ENCODE data around the gene SLC19A1.
"Not testable (repeated sequence)": the region's sequence is repeated elsewhere in the genome, so short reads cannot be mapped to it uniquely, and the experiment has no call there.

Gene SLC19A1

GRCh38 chr21:45576838-45577737 is 34.8 kb upstream of the SLC19A1 start:
- no peak for DNase-seq (ENCODE audit: low read depth, low spot score)

DNA sequence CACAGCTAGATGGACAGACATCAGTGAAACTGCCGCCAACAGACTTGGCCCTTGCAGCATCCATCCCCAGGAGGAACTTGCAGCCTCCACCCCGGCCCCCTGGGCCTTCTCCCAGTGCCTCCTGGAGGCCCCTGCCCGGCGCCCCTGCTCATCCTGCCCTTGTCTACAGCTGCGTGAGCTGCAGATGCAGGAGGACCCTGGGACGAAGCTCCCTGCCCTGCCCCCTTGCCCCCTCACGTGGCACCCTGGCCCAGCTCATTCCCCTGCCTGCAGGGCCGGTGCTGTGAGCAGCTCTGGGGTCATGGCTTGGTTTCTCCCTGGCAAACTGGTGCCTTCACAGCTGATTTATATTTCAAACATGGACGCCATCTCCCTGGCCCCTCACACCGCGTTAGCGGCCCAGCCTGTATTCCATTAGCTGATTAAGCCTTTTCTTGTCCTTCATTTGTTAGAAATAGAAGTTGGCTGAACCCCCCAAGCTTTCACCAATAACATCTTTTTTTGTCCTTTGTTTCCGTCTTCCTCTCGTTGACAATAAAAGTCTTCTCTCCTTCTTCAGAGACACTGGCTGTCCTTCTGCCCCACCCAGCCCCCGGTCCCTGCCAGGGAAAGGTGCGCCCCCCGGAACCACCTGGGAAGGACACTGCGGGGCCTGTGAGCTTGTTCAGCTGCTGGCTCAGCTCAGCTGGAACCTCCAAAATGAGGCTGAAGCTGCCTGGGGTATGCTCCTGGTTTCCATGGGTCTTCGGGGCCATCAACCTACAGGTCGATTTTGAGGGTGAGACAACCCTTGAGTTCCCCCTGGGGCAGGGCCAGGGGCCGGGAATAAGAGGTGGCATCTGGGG is 34.0 kb upstream of the SLC19A1 start:
- no peak for DNase-seq (ENCODE audit: low read depth, low spot score)

- no peak for DNase-seq (ENCODE audit: low read depth, low spot score)
These were observed 33.2 kb upstream of the SLC19A1 start for GRCh38 chr21:45575304-45575992.

DNA sequence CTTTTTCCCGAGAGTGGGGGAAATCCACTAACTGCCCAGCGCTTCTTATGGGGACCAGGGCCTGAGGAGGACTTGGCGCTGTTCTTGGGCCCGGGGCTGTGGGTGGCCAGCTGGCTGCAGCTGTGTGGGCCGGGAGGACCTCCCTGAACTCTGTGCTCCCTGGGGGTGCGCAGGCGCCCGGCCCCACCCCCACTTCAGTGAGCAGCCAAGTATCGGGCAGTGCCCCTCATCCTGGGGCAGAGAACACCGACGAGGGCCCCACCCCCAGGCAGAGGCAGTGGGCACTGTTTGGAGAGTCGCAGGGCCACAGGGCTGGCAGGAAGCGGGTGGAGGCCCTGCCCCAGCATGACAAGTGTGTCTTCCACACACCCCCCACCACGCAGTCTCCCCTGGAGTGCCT is 32.5 kb upstream of the SLC19A1 start:
- no peak for DNase-seq (ENCODE audit: low read depth, low spot score)

- DNase-seq (ENCODE audit: low read depth, low spot score), result no peak
These were observed 31.9 kb upstream of the SLC19A1 start for GRCh38 chr21:45574081-45574501.

DNA sequence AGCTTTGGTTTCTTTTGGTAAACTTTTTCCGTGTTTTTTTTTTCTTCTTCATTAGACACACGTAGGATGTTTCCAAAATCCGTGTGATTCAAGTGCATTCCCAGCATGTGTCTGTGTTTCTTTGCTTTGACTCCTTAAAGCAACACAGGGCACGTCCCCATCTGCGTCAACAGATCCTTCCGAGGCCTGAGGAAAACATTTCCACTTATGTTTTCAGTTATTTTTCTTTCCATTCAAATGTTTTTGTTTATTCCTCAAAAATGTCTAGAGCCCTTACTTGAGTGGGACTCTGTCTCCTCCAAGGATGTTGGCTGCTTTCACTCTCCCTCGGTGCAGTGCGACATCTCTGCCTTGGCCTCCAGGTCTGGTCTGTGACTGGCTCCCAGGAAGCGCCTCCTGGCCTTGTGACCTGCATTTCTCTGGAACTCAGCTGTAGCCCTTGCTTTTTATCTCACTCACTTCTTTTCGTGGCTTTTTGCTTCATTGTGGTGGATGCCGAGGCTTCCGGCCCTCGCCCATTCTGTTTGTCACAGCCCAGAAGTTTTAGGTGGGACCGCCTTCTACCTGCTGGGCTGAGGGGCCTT is 31.3 kb upstream of the SLC19A1 start:
- no peak for DNase-seq (ENCODE audit: low read depth, low spot score)

DNA sequence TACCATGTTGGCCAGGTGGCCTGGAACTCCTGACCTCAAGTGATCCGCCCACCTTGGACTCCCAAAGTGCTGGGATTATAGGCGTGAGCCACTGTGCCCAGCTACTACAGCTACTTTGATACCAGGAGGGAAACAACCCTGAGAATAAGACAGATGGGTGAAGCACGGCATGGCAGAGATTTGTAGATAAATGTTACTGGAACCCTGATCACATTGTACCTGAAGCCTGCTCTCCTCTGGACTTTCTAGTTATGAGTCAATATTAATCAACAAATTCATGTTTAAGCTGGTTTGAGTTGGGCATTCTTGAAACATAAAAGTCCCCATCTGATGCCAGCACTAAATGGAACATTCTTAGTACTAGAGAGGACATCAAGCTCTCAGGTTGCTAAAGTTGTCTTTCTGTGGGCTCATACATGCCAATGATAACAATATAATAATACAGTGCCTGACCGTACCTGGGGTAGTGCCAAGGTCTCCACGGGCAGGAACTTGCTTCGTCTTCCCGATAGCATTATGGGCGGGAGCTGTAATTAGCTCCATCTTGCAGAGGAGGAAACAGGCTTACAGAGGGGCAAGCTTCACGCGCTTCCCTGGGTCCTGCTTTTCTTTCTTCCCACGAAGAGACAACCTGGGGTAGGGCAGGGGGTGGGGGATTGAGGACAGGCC is 30.7 kb upstream of the SLC19A1 start:
- no peak for DNase-seq (ENCODE audit: low read depth, low spot score)

GRCh38 chr21:45572231-45572630 is 30.0 kb upstream of the SLC19A1 start:
- DNase-seq (ENCODE audit: low read depth, low spot score), result no peak

- DNase-seq (ENCODE audit: low read depth, low spot score), result no peak
These were observed 29.4 kb upstream of the SLC19A1 start for GRCh38 chr21:45571641-45572040.

- DNase-seq (ENCODE audit: low read depth, low spot score), result no peak
These were observed 28.8 kb upstream of the SLC19A1 start for GRCh38 chr21:45570826-45571601.

- no peak for DNase-seq (ENCODE audit: low read depth, low spot score)
These were observed 27.8 kb upstream of the SLC19A1 start for GRCh38 chr21:45570071-45570470.

DNA sequence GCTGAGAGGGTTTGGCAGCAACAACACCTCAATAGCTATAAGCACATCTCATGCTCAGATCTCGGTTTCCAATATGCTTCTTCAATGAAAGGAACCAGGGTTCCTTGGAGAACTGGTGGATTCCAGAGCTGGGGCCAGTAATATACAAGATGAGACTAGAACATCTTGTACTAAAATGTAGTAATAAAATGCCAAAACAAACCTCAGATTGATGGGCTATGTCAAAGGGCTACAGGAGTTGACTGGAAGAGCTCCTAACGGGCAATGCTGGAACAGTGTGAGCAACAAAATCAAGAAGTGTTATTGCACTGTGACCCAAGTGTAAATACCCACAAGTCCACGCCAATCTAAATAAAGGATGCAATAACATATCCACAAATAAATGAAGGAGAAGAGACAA is 26.1 kb upstream of the SLC19A1 start:
- DNase-seq (ENCODE audit: low read depth, low spot score), result no peak

DNA sequence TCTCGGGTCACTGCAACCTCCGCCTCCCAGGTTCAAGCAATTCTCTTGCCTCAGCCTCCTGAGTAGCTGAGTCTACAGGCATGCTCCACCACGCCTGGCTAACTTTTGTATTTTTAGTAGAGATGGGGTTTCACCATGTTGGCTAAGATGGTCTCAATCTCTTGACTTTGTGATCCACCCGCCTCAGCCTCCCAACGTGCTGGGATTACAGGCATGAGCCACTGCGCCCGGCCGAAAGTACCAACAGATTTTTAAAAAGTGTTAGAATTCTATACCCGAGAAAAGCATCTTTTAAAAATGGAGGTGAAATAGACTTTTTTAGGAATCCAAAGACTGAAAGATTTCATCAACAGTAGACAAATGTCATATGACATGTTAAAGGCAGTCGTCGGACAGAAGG is 21.9 kb upstream of the SLC19A1 start:
- not testable (repeated sequence) for DNase-seq (ENCODE audit: low read depth, low spot score)

DNA sequence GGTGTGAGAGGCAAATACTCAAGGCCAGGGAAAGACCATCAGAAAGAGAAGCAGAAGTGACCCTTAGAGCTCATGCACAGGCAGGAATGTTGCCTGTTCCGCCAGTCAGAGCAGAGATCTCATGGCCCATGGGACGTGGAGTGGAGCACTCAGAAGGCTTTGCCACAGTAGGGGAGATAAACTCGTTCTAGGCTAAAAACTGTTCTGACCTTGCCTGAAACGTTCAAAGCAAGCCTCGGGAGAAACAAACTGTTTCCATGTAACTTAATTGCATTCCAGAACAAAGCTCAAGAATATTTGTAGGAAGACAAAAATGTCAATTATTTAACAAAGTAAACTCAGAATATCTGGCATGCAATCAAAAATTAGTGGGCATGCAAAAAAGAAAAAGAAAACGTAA is 20.7 kb upstream of the SLC19A1 start:
- DNase-seq (ENCODE audit: low read depth, low spot score), result no peak

DNA sequence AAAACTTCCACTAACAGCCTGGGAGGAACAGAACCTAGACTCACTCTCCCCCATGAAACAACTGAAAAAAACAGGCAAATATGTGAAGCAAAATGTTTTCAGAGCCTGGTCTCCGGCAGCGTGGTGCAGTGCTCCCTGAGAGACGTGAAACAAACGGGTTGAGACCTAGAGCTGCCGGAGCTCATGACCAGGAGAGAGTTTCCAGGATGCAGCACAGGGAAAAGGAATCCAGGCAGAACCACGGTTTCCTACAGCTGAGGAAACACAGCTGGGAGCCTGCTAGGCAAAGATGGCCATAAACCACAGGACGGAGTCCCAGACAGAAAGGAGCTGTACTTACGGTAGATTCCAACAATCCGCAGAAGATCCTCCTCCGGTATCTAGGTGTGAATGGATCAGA is 20.2 kb upstream of the SLC19A1 start:
- DNase-seq (ENCODE audit: low read depth, low spot score), result no peak

DNA sequence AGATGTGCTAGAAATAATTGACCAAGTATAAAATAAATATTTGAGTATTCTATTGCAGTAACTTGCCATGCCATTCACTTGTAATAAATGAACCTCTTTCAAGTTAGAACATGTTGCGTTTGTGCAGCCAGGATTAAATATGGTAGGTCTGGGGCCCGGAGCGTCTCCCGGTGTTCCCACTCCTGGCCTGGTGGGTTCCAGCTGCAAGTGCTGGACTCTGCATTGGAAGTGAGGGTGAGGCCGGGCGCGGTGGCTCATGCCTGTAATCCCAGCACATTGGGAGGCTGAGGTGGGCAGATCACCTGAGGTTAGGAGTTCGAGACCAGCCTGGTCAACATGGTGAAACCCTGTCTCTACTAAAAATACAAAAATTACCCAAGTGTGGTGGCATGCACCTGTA is 19.0 kb upstream of the SLC19A1 start:
- DNase-seq (ENCODE audit: low read depth, low spot score), result not testable (repeated sequence)

DNA sequence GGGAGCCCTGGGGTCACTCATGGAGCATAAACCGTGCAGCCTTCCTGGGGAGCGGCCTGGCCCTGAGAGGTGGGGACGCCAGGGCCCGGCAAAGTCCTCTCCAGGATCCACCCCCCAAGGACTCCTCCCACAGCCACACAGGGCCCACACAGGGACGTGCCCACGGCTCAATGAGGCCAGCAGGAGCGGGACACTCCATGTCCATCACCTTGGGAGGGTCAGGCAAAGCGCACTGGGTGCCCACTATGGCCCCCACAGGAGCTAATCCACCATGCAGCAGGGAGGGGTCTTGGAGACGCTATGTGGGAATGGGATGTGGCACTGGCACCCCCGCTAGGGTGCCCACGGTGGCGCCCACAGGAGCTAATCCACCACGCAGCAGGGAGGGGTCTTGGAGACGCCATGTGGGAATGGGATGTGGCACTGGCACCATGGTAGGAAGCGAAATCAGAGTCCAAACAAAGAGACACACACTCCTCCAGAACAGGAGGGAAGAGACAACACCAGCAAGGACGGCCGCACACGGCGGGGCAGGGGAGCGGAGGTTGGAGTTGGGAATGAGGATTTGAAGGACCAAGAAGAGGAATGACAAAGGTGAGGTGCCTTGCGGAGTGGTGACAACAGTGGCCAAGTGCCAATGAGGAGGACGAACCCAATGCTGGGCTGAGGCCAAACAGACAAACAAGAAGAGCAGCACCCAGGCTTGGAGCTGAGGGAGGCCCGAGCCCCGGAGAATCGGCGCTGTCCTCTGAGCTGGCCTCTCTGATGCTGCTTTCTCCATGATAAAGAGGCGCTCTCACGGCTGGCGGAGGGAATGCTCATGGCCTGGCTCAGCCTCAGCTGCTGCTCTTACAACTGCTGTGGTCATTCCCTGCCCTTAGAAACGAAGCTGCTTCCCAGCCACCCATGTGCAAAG is 18.1 kb upstream of the SLC19A1 start:
- DNase-seq (ENCODE audit: low read depth, low spot score), result no peak

DNA sequence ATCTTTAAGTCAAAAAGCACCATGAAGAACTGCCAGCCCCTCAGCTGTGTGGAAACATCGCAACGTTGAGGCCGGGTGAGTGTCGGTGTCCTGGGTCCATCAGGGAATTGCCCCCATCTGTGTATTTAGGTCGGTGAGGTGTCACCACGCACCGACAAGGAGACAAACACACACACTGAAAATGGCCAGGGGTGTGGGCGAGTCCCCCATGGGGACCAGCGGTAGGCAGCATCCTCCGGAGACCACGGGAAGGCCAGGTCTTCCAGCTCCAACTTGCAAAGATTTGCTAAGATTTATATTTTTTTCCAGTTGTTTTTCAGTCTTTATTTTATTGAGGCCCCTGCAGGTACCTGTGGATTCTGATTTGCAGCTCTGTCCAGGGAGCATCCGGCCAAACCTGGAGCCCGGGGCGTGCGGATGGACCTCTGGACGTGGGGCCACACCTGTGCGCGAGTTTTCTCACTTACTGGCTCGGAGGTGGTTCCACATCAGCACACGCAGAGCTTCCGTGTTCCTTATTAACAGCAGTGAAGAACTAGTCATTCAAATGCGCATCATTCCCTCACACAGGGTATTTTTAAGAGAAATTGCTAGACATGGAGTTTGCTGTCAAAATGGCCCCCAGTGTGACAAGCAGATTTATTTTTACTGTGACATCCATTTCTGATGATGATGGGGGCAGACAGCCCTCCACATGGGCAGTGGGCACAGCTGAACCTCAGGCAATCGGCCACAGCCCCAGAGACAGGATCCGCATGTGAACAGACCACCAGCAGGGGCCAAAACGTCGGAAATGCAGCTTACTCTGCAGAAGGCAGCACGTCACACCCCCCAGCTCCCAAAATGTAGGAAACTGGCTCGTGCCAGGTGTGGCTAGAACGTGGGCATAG is 17.2 kb upstream of the SLC19A1 start:
- no peak for DNase-seq (ENCODE audit: low read depth, low spot score)
